NCI-H2196 (cell line): ENCODE data around the gene MTIF3.

Experiments
- DNase-seq: peaks from one replicate; lab custom pipeline; 2025; ENCODE audit not compliant: unreplicated experiment; lab: John Stamatoyannopoulos, UW

Gene MTIF3, protein sequence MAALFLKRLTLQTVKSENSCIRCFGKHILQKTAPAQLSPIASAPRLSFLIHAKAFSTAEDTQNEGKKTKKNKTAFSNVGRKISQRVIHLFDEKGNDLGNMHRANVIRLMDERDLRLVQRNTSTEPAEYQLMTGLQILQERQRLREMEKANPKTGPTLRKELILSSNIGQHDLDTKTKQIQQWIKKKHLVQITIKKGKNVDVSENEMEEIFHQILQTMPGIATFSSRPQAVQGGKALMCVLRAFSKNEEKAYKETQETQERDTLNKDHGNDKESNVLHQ

DNA sequence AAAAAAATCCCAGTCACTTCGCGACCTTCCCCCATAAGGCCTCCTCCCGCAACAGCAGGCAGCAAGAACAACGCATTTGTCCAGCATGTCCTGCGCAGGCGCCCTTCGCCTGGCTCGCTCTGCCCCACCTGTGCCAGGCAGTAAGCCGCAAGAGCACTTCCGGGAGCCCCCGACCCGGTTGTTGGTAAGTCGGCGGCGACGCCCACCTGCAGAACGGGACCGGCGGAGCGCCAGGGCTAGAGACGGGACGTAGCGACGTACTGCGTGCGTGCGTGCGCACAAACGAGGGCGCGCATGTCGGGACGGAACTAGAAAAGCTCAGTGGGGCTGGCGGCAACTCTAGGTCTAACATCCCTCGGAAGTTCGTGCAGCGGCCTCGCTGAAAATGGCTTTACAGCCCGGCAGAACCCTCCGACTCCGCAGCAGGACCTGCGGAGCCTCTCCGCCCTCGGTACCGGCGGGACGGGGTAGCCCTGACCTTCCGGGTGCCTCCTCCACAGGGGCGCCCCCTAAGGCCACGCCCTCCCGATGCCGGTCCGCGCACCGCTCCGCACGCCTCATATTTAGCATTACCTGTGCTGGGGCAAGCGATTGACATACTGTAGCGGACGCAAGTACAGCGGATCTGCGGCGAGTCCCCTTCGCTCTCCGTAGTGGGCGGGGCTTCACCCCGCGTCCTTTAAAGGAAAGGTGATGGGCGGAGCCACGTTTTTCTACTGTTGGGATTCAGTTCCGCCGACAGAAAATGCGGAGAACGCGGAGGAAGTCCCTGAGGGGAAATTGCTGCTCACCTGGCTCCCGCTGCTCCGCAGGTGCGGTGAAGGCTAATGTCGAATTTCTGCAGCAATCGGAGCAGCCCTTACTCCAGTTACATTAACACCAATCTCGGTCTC, at the start of gene MTIF3:
MTIF3 (minus strand) TSS at position 629 of the 893 bp plus-strand sequence. CDS start 10,116 bp downstream, outside the sequence.
- peak; percentile 90 for DNase-seq

DNA sequence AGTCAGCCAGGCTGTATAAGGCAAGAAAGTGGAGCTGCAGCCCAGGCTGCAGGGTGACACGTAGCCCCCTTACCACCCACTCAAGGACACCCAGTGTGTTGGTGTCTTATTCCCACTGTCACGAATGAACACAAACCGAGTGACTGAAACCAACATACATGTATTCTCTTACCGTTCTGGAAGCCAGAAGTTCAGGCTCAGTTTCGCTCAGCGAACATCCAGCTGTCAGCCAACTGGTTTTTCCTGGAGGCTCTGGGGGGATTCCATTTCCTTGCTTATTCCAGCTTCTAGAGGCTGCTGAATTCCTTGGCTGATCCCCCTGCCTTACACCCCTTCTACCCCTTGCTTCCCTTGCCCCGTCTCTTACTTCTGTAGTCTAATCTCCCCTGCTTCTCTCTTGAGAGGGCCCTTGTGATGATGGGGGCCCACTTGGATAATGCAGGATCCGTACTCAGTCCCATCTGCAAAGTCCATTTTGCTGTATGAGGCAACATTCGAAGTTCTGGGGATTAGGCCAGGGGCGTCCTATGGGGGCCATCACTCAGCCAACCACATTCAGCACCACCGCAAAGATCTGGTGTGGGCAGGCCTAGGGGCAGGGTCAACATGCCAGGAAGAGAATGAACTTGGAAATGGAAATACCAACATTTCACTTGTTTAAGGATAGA, 47.3 kb upstream of the MTIF3 start:
- no peak for DNase-seq

DNA sequence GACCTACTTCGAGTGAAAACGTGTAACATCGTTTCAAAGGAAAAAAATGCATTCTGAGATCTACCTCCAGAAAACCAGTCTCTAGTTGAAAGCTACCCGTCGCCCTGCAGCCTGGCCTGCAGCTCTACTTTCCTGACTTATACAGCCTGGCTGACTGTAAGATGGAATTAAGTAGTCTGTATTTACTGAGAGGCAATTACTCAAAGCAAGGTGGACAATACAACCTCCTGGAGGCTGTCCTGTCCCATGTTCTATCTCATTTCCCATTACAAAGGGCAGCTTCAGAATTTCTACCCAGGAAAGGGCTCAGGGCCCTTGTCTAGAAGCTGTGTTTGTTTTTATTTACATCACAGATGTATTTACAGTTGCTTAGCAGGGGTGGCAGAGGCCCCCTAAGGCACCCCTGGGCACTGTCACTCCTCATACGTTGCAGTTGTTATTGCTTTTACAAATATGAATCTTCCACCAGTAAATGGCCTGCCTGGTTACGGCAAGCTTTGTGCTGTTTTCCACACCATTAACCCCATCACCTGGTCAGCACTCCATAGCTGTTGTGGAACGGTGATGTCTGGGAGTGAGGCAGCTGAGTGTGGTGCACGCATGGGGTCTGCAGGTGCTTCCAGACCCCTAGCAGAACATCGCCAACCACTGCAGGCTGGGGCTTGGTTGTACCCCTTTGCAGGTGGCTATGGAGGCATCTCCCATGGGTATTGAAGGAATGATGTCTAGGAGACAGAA, 46.3 kb upstream of the MTIF3 start:
- DNase-seq = no peak

DNA sequence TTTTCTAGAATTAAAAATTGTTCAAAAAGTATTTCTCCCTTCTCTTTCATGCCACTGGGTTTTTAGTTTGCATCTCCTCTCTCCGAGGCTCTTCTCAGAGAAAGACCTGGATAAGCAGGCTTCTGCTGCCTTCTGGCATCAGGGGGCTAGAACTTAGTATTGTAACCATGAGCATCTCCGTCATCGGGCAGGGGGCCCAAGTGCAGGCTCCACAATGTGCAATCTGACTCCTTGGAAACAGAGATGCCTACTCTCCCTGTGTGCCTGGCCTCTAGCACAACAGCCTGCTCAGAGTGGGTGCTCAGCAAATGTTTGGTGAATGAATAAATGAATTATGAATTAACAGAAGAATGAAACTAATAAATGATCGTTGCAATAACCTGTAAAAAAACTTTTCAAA, 45.6 kb upstream of the MTIF3 start:
- no peak for DNase-seq

DNA sequence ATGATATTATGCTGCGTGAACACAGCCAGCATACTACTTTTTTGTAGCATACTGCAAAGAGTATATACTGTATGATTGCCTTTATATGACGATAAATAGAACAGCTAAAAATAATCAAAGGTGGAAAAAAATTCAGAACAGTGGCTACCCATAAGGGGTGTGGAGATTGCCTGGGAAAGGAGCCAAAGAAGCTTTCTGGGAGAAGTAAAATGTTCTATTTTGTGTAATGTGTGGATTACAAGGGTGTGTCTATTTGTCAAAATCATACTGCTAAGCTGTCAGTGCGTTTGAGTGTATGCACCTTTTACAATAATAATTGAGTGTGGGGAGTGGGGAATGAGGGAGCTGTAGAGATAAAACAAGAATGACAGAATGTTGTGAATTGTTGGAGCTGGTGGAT, 45.2 kb upstream of the MTIF3 start:
- no peak for DNase-seq

DNA sequence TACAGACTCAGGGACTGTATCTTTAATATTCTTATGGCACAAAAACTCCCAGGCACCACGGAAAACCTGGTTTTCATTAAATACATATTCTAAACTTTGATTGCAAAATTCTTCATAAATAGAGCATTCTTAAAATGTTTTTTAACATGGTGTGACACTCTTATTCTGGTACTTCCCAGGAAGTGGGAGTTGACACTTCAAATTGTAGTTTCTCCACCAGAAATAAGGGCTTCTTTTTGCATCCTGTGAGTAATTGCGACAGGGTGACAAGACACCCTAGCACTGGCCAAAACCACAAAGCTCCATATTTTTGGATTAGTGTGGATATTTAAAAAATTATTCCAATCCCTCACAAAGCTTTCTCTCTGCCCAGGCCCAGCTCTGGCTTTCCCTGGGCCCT, 43.6 kb upstream of the MTIF3 start:
- DNase-seq = no peak

DNA sequence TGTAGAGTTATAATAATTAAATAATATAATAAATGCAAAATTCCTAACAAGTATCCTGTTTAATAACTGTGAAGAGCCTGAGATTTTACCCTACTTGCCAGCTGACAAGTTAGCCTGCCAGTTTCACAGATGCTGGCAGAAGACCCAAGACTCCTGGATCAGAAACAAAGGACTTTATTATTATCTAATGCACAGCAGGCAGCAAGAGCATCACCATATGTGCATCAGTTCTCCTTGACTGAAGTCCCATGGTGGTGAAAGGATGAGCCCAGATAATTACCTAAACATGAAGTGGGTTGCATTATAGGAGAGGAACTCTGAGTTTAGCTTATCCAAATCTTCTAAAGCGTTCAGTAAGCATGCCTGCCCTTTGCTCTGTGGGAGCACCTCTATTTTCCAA, 39.1 kb upstream of the MTIF3 start:
- no peak for DNase-seq

DNA sequence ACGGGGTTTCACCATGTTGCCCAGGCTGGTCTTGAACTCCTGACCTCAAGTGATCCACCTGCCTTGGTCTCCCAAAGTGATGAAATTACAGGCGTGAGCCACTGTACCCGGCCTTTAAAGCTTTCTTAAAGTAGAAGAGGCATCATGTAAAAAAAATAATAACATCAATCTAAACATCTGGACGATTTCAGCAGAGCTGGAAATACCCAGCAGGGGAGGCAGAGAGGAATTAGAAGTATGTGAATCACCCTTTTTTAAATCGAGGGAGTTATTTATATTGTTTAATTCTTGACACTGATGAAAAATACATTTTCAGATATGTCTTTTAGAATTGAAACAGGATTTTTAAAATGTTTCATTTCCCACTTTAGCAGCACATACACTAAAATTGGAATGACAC, 37.4 kb upstream of the MTIF3 start:
- no peak for DNase-seq

DNA sequence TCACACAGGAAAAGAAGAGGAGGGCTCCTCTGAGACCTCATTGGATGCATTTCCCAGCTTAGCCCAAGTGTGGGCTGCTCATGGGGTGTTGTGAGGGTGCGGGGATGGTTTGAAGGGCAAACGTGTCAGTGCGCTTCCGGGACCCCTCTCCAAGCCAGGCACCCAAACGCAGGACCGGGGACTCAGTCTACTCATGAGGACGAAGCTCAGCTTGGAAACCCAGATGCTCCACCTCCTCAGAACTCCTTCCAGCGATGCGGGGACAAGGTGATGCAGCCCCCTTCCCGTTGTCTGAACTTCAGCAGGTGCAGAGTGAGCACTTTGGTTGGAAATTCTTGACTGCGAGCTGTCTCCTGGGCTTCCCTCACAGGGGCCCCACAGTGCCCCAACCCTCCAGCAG, 33.1 kb upstream of the MTIF3 start:
- no peak for DNase-seq

DNA sequence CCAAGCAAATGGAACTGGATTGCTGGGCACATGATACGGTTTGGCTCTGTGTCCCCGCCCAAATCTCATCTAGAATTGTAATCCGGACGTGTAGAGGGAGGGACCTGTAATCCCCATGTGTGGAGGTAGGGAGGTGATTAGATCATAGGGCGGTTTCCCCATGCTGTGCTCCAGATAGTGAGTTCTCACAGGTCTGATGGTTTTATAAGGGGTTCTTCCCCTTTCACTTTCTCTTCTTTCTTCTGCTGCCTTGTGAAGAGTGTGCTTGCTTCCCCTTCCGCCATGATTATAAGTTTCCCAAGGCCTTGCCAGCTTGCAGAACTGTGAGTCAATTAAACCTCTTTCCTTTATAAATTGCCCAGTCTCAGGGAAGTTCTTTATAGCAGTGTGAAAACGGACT, 32.6 kb upstream of the MTIF3 start:
- DNase-seq = no peak

DNA sequence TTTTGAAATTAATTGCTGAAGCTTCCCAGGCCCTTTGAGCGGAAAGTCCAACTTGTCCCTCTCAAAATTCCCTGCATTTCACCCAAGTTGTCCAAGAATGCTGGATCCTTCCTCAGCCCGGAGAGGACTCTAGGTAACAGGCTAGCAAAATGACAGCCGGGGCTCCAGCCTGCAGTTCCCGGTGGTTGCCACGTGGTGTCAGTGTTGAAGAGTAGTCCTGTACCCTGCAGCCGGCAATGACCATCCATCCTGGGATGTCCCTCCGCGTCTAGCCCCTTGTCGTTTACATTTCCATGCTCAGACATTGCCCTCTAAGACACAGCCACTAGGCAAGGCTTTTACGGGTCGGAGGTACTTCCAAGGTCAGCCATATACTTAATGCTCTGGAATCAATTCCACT, 31.4 kb upstream of the MTIF3 start:
- no peak for DNase-seq

DNA sequence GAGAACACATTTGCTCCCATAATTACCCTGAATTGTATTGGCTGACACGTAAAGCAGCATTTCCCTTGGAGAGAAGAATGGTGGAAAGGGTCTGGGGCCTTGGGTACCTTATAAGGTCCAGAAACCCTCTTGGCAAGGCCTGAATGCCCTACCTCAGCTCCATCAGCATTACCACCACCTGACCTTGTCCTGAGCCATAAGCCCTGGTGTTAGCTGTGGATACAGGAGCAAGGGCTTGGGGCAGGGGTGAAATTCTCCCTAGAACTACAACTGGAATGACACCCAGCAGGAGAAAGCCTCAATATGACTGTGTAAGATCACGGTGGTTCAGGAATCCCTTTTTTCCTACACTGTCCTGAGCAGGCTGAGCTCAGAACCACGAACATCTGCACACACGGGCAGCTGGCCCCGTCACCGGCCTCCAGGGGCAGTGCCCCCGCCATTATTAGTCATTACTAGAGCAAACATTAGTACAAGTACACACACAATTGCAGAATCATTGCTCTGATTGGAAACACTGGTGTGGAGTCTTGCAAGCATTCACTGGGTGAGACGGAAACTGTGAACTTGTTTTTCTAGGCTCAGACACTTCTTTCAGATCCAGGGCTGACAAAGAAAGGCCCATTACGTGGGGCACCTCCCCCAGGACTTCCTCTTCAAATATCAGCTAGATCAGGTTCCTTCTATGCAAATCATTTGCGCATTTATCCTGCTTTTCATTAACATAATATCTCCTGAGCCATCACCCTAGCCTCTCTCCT, 26.8 kb upstream of the MTIF3 start:
- DNase-seq = peak; percentile 13

DNA sequence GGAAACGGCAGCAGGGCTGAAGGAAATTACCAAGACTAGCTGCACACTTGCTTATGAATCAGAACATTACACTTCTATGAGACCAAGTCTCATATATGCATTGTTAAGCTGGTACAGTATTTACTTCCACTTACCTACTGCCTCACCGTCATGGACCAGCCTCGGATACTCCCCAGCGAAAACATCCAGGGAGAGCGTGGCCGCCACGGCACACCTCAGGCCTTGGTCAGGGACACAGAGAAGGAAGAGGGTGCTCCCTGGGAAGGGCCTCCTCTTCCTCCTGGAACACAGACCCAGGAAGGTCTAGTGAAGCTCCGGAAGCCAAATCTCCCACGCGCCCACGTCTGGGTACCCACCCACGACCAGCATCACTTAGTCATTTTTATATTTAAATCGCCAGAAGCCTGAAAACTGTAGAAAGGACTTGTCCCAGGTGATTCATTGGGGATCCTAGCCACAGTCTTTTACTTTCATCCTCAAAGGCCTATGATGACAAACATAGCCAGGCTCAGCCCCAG, 24.4 kb upstream of the MTIF3 start:
- DNase-seq = no peak

DNA sequence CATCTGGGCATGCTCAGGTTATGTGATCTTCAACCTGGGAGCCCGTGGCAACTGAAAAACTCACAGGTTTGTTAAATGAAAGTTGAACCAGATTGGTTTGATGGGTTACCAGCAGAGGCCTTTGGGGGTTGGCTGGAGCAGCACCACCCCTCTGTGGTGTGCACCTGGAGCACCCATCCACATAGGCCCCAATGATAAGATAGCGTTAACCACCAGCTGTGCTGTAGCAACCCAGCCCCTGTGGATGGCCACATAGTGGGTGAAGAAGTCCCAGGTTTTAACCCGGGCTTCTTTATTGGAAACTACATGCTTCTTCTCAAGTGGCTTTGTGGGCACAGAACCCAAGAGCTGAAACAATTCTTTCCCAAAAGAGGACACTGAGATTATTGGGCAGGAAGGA, 22.6 kb upstream of the MTIF3 start:
- no peak for DNase-seq

DNA sequence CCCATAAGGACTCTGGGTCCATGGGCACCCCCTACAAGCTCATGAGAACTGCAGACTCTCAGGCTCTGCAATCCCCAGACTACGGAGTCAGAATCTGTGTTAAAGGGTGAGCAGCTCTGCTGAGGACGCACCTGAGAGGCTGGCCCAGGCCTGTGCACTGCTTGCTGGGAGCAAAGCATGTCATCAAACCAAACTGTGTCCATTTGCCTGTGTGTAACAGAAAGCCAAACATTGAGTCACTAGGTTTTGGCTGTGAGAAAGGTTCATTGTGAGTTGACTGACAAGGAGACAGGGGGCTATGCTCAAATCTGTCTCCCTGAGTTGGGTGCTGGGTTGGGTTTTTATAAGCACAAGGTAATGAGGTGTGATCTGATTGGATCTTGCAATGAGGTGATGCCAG, 22.1 kb upstream of the MTIF3 start:
- DNase-seq = no peak

DNA sequence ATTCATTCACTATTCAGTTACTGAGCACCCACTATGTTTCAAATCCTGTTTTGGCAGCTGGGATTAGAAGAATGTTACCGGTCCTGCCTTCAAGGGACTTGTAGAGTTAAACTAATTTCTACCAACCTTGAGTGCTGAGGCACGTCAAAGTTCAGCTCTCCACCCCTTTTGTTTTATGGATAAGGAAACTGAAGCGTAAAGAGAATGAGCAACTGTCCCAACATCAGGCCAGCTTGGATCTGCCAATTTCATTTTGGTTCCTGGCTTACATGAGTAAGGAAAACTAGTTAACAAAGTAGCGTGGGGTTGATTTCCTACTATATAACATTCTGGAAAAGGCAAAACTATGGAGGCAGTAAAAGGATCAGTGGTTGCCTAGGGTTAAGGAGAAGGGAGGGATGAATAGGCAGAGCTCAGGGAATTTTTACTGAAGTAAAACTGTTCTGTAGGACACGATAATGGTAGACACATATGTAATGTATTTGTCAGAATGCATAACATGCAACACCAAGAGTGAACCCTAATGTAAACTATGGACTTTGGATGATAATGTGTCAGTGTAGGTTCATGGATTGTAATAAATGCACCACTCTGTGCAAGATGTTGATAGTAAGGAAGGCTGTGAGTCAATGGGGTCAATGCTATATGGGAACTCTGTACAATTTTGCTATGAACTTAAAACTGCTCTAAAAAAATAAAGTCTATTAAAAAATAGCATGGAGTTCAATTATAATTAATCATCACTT, 19.9 kb upstream of the MTIF3 start:
- DNase-seq = no peak

DNA sequence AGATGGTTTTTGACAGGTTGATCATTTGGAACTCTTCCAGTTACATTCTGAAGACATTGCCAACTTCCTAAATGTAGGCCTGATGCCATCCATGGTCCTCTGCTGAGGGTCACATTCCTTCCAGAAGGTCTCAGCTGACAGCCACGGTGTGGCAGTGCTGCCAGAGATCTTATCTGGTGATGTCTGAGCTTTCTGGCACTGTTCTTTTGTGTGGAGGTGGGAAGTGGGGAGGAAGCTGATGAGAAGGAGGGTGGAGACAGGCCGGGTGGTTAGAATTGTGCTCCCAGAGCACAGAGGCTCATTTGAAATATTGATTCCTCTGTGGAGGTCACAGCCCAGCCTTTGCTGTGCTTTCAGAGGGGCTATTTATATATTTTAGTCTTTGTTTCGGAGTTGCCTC, 16.1 kb upstream of the MTIF3 start:
- no peak for DNase-seq

DNA sequence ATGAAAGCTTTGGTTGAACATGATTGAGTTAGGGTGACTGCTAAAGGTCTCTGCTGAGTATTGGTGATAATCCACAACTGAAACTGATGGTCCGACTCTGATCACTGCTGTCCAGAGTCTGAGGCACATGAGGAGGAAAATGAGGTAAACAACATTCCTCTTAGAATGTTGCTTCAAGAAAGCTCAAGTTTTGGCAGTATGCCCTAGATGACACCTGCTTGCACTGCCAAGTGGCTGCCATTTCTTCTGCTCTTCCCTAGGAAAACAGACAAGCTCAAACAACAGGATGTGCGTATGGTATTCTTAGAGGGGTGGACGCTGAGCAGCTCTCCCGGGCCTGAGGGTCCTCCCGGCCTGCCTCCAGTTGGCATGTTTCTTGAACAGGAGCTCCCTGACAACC, 15.2 kb upstream of the MTIF3 start:
- no peak for DNase-seq

DNA sequence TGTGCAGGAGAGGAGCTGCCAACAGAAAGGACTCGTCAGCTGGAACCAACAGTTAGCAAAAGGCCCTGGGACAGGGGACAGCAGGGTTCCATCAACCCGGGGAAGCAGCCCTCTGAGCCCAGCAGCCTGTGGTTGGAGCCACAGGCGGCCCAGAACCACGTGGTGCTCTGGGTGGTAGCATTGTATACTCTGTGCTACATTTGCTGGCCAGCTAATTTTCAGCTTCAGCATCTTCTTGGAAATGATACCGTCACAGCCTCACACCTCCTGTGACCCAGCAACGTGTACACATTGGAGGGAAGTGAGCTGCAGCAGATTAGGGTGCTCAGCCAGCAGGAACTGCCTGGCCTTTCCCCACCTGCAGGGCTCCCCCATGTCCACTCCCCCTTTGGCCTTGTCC, 13.1 kb upstream of the MTIF3 start:
- no peak for DNase-seq
